Parathyroid adenoma (tissue), 2 donors: ENCODE results near the gene SGMS1.
A peak's percentile ranks its signal among the peaks of the same experiment; 100 is the strongest.

ENCODE experiments used
- H2AFZ ChIP-seq: fragments of 300-600 bp; sonication (generic); one replicate; pipeline ENCODE4 v1.7.0; 2017; ENCODE audit warnings: antibody characterized with exemption, mild to moderate bottlenecking
- H3K27ac ChIP-seq: fragments of 300-600 bp; sonication (generic); one replicate; pipeline ENCODE4 v1.7.0; 2017
- H3K27me3 ChIP-seq: fragments of 300-600 bp; sonication (generic); one replicate; pipeline ENCODE4 v1.7.0; 2017; ENCODE audit warnings: low read length; ENCODE audit not compliant: control insufficient read depth, insufficient read depth
- H3K36me3 ChIP-seq: fragments of 300-600 bp; sonication (generic); one replicate; pipeline ENCODE4 v1.7.0; 2017; ENCODE audit warnings: low read length; ENCODE audit not compliant: control insufficient read depth, insufficient read depth
- H3K4me1 ChIP-seq: fragments of 300-600 bp; sonication (generic); one replicate; pipeline ENCODE4 v1.7.0; 2017; ENCODE audit warnings: control low read depth
- H3K4me2 ChIP-seq: fragments of 300-600 bp; sonication (generic); one replicate; pipeline ENCODE4 v1.7.0; 2017; ENCODE audit warnings: low read length
- H3K4me3 ChIP-seq: fragments of 300-600 bp; sonication (generic); one replicate; pipeline ENCODE4 v1.7.0; 2017; ENCODE audit warnings: low read depth, low read length
- H3K79me2 ChIP-seq: fragments of 300-600 bp; sonication (generic); one replicate; pipeline ENCODE4 v1.7.0; 2017; ENCODE audit warnings: control low read depth
- H3K9ac ChIP-seq: fragments of 300-600 bp; sonication (generic); one replicate; pipeline ENCODE4 v1.7.0; 2017; ENCODE audit warnings: mild to moderate bottlenecking
- H3K9me3 ChIP-seq: fragments of 300-600 bp; sonication (generic); one replicate; pipeline ENCODE4 v1.7.0; 2017; ENCODE audit warnings: low read length; ENCODE audit not compliant: control insufficient read depth
- CTCF ChIP-seq: fragments of 300-600 bp; sonication (generic); IDR thresholded peaks from one replicate; pipeline ENCODE4 v1.7.0; 2017; ENCODE audit warnings: antibody characterized with exemption, mild to moderate bottlenecking
- donor health status: primary hyperparathyroidism.

SGMS1 gene

GRCh38 chr10:50635286-50635685 is 11.5 kb upstream of the SGMS1 start:
- Histone ChIP-seq H3K9me3 (no peaks in the 10 kb centered on the region), H3K27me3 (no peaks in the 10 kb centered on the region), H3K4me1 (peaks cover 8% of the 10 kb centered on the region), H3K79me2 (no peaks in the 10 kb centered on the region), H3K4me3 (no peak overlapping the region), H3K27ac (no peak overlapping the region), H3K4me2 (no peak overlapping the region), H2AFZ (no peak overlapping the region), H3K9ac (no peak overlapping the region), H3K36me3 (no peaks in the 10 kb centered on the region)
- TF ChIP-seq CTCF: no peak

- no peak overlapping the region for H2AFZ ChIP-seq
- no peak overlapping the region for H3K27ac ChIP-seq
- no peaks in the 10 kb centered on the region for H3K27me3 ChIP-seq
- no peaks in the 10 kb centered on the region for H3K36me3 ChIP-seq
- peaks cover 11% of the 10 kb centered on the region for H3K4me1 ChIP-seq
- no peak overlapping the region for H3K4me3 ChIP-seq
- no peak overlapping the region for H3K9ac ChIP-seq
- no peaks in the 10 kb centered on the region for H3K9me3 ChIP-seq
- no peak overlapping the region for H3K4me2 ChIP-seq
- no peaks in the 10 kb centered on the region for H3K79me2 ChIP-seq
- no peak for TF ChIP-seq CTCF
These were observed 10.7 kb upstream of the SGMS1 start for GRCh38 chr10:50634479-50634878.

- no peak overlapping the region for H2AFZ ChIP-seq
- no peak for TF ChIP-seq CTCF
- no peak overlapping the region for H3K9ac ChIP-seq
- H3K36me3 ChIP-seq: no peaks in the 10 kb centered on the region
- H3K4me1 ChIP-seq: peaks cover 8% of the 10 kb centered on the region
- H3K4me2 ChIP-seq: no peak overlapping the region
- H3K27me3 ChIP-seq: no peaks in the 10 kb centered on the region
- no peaks in the 10 kb centered on the region for H3K9me3 ChIP-seq
- no peak overlapping the region for H3K27ac ChIP-seq
- no peak overlapping the region for H3K4me3 ChIP-seq
- H3K79me2 ChIP-seq: no peaks in the 10 kb centered on the region
These were observed 7.3 kb upstream of the SGMS1 start for GRCh38 chr10:50631052-50631451.

GRCh38 chr10:50629495-50630122 is 5.9 kb upstream of the SGMS1 start:
- TF ChIP-seq CTCF: no peak
- Histone ChIP-seq H2AFZ (peak overlapping the region; percentile 31), H3K27me3 (no peaks in the 10 kb centered on the region), H3K9ac (no peak overlapping the region), H3K4me2 (no peak overlapping the region), H3K27ac (no peak overlapping the region), H3K4me1 (peaks cover 8% of the 10 kb centered on the region), H3K9me3 (no peaks in the 10 kb centered on the region), H3K36me3 (no peaks in the 10 kb centered on the region), H3K79me2 (no peaks in the 10 kb centered on the region), H3K4me3 (no peak overlapping the region)

- H3K4me3 ChIP-seq: no peak overlapping the region
- no peak for TF ChIP-seq CTCF
- no peak overlapping the region for H2AFZ ChIP-seq
- H3K4me2 ChIP-seq: no peak overlapping the region
- H3K27me3 ChIP-seq: no peaks in the 10 kb centered on the region
- H3K9me3 ChIP-seq: no peaks in the 10 kb centered on the region
- no peak overlapping the region for H3K27ac ChIP-seq
- peaks cover 8% of the 10 kb centered on the region for H3K4me1 ChIP-seq
- no peaks in the 10 kb centered on the region for H3K79me2 ChIP-seq
- no peaks in the 10 kb centered on the region for H3K36me3 ChIP-seq
- H3K9ac ChIP-seq: no peak overlapping the region
These were observed 4.1 kb upstream of the SGMS1 start for GRCh38 chr10:50627896-50628295.
